ENCODE data around the gene FOXP1. TPM values are rescaled to one million over a fixed set of nuclear protein-coding genes. Genes with fewer than 3 reads are reported as not detected.
A peak's percentile ranks its signal among the peaks of the same experiment; 100 is the strongest.

FOXP1 gene
- total RNA-seq, 4 donors from 2014 or later, result 103 to 173 (median 140) TPM

DNA sequence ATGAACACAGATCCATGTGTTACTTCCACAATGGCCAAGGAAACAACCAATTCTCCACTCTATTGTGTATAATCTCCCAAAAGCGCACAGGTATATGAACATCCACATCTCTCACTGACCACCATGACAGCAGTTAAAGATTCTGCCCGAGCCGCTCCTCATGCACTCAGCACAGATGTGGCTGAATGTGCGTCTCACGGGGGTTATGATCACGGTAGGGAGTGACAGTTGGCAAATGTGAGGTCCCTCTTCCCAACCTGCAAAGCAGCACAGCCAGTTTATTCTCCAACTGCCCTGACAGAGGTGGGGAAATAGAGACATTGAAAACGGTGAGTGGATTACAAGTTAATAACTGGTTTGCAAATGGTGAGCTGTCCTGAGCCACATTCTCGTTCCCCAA, 17.6 kb downstream of the FOXP1 start:
- H3K27ac ChIP-seq, result no peak overlapping the region
- H3K36me3 ChIP-seq, result peaks cover 0 to 14% (median 0%) of the 10 kb centered on the region in 3 donors
- no peak overlapping the region for H3K4me3 ChIP-seq
- peaks cover 0 to 16% (median 0%) of the 10 kb centered on the region in 4 donors for H3K4me1 ChIP-seq
- no peak for DNase-seq
- TF ChIP-seq CTCF (IDR thresholded peaks at IDR 0.05) (no peak), POLR2A (IDR thresholded peaks at IDR 0.05) (no peak)
- H3K9me3 ChIP-seq, result no peaks in the 10 kb centered on the region
- H3K27me3 ChIP-seq, result no peaks in the 10 kb centered on the region

DNA sequence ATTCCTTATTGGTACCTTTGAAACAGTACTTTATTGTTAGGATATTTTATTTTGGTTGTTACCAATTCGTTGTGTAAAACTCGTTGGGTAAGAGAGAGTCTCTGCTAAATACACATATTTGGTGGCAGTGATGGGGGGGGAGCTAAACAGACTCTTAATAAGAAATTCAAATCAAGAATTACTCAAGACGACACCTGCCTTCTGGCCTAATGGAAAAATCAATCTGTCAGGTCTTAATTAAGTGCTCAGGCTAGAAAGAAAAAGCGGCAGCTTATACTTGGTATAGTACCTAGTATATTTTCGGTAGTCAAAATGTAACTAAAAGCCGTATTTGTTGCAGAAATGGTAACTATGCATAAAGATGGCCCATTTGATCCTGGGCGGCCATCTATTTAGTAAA, 18.2 kb downstream of the FOXP1 start:
- Histone ChIP-seq H3K9me3 (no peaks in the 10 kb centered on the region), H3K4me3 (no peak overlapping the region), H3K27ac (no peak overlapping the region), H3K4me1 (peaks cover 0 to 16% (median 0%) of the 10 kb centered on the region in 4 donors), H3K27me3 (no peaks in the 10 kb centered on the region), H3K36me3 (peaks cover 0 to 8% (median 0%) of the 10 kb centered on the region in 3 donors)
- no peak for TF ChIP-seq CTCF (IDR thresholded peaks at IDR 0.05)
- no peak for DNase-seq

- peaks cover 0 to 16% (median 0%) of the 10 kb centered on the region in 4 donors for H3K4me1 ChIP-seq
- no peaks in the 10 kb centered on the region for H3K27me3 ChIP-seq
- H3K36me3 ChIP-seq, result peaks cover 0 to 7% (median 0%) of the 10 kb centered on the region in 3 donors
- peak in 1 of 3 donors; percentile 64 for DNase-seq
- no peaks in the 10 kb centered on the region for H3K9me3 ChIP-seq
- no peak overlapping the region for H3K4me3 ChIP-seq
- no peak overlapping the region for H3K27ac ChIP-seq
- TF ChIP-seq POLR2A (IDR thresholded peaks at IDR 0.05) (no peak), CTCF (IDR thresholded peaks at IDR 0.05) (no peak)
Measured at GRCh38 chr3:71564361-71564760, 19.2 kb downstream of the FOXP1 start.

DNA sequence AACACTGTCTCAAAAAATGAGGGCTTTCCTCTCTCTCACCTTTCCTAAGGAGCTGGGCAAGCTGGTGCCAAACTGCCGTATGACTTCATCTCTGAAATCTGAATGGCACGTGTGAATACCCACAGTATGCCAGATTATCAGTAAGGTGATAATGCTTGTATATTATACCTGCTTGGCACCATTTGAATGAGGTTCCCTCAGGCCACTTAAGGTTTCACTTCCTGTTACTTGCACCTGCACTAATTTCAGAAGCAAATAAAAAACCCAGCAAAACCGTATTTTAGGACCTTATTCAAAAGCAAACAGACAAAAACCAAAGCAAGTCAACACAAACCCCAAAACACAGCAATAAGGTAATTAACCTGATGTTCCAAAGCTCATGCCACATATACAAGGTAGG, 19.7 kb downstream of the FOXP1 start:
- DNase-seq, result peak in 1 of 3 donors; percentile 31
- TF ChIP-seq CTCF (IDR thresholded peaks at IDR 0.05) (no peak), POLR2A (IDR thresholded peaks at IDR 0.05) (no peak)
- no peaks in the 10 kb centered on the region for H3K9me3 ChIP-seq
- no peaks in the 10 kb centered on the region for H3K27me3 ChIP-seq
- peaks cover 0 to 16% (median 0%) of the 10 kb centered on the region in 4 donors for H3K4me1 ChIP-seq
- H3K36me3 ChIP-seq, result peaks cover 0 to 7% (median 0%) of the 10 kb centered on the region in 3 donors
- no peak overlapping the region for H3K27ac ChIP-seq
- no peak overlapping the region for H3K4me3 ChIP-seq

DNA sequence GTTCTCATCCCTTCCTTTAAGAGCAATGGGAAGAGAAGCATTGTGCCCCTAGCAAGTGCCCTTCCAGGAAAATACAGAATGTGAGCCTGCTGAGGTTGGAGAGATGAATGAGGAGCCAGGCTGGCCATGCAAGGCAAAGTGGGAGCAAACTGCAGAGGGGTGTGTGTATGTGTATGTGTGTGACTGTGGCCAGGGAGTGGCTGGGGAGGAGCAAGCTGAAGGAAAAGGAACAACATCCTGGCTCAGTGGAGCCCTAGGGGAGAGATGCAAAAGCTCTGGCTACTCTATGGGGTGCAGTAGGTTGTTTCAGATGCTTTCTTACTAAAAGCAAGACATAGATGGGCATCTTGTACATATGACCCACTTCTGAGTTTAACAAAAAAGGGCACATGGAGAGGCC, 20.6 kb downstream of the FOXP1 start:
- H3K4me1 ChIP-seq, result peaks cover 0 to 16% (median 0%) of the 10 kb centered on the region in 4 donors
- no peak overlapping the region for H3K4me3 ChIP-seq
- no peak for DNase-seq
- no peak overlapping the region for H3K27ac ChIP-seq
- H3K9me3 ChIP-seq, result no peaks in the 10 kb centered on the region
- TF ChIP-seq CTCF (IDR thresholded peaks at IDR 0.05) (no peak), POLR2A (IDR thresholded peaks at IDR 0.05) (no peak)
- H3K27me3 ChIP-seq, result no peaks in the 10 kb centered on the region
- peaks cover 0 to 7% (median 0%) of the 10 kb centered on the region in 3 donors for H3K36me3 ChIP-seq

GRCh38 chr3:71560665-71561064, 22.9 kb downstream of the FOXP1 start:
- DNase-seq, result no peak
- H3K36me3 ChIP-seq, result no peaks in the 10 kb centered on the region
- no peaks in the 10 kb centered on the region for H3K27me3 ChIP-seq
- H3K9me3 ChIP-seq, result no peaks in the 10 kb centered on the region
- H3K4me3 ChIP-seq, result no peak overlapping the region
- no peak overlapping the region for H3K27ac ChIP-seq
- TF ChIP-seq POLR2A (IDR thresholded peaks at IDR 0.05) (no peak), CTCF (IDR thresholded peaks at IDR 0.05) (no peak)
- peaks cover 0 to 16% (median 0%) of the 10 kb centered on the region in 4 donors for H3K4me1 ChIP-seq
